K562 (cell line): Measurements from ENCODE around the gene AGAP1. TPM values are rescaled to one million over a fixed set of nuclear protein-coding genes. Genes with fewer than 3 reads are reported as not detected.
A peak's percentile ranks its signal among the peaks of the same experiment; 100 is the strongest.

Experiments used
- ATAC-seq: fragments of 200-7000 bp; cut with Tn5 transposase; 3 replicates; pipeline ENCODE4 v1.9.1; 2020; ENCODE audit warnings: moderate library complexity
- BruUV-seq: library from RNA; stranded (reverse); fragments of 400-500 nt; replicated peaks from 2 replicates; lab custom pipeline; 2021; lab: Mats Ljungman, UMichigan
- CTCF ChIA-PET: fragments of 300-600 bp; formaldehyde crosslinking; extraction: SDS; loops from one replicate; lab custom pipeline; 2021; ENCODE audit warnings: low intra/inter-chr PET ratio; lab: Yijun Ruan, JAX
- POLR2A ChIA-PET: fragments of 300-600, 350-650 bp; sonication (Branson Sonifier 250); formaldehyde crosslinking; extraction: SDS; loops from one replicate; lab custom pipeline; 2021; ENCODE audit warnings: antibody characterized with exemption, inconsistent platforms; lab: Yijun Ruan, JAX
- DNase-seq, 4 experiments: peaks; one replicate each; pipeline versions ENCODE4 v3.0.0 to v3.0.0-alpha.2; 2011 to 2018; ENCODE audit warnings: low spot score in 3 of 4, mixed read lengths in 3 of 4; ENCODE audit errors: extremely low read depth in 1 of 4
- FAIRE-seq: peaks from 2 replicates; lab custom pipeline; 2011; peaks lifted over from hg19 to GRCh38; lab: Jason Lieb, UNC
- H2AFZ ChIP-seq: 2 replicates; pipeline ENCODE4 v1.6.0; 2011; ENCODE audit warnings: low read depth, low read length, control low read depth, inconsistent platforms
- H3K27ac ChIP-seq: fragments of 200-600 bp; 3 replicates; pipeline ENCODE4 v1.8.0; 2011; ENCODE audit warnings: low read depth, mild to moderate bottlenecking, control low read depth, inconsistent platforms, low read length, moderate library complexity, mixed read lengths; ENCODE audit errors: extremely low read depth
- H3K27me3 ChIP-seq, 2 experiments: fragments of 300-600 bp in 1 of 2; 2 replicates in 1 of 2; 3 replicates in 1 of 2; pipeline versions ENCODE4 v1.6.0 to v1.8.0; 2011; ENCODE audit warnings: inconsistent platforms in 2 of 2, low read length in 2 of 2, mild to moderate bottlenecking in 1 of 2, mixed read lengths in 1 of 2, moderate library complexity in 1 of 2; ENCODE audit not compliant: control insufficient read depth in 2 of 2, insufficient read depth in 2 of 2
- H3K36me3 ChIP-seq: fragments of 300-600 bp; 3 replicates; pipeline ENCODE4 v1.8.0; 2011; ENCODE audit warnings: mild to moderate bottlenecking, low read length, inconsistent platforms; ENCODE audit not compliant: control insufficient read depth, insufficient read depth
- H3K4me1 ChIP-seq, 2 experiments: fragments of 200-600 bp in 1 of 2; replicated peaks in 1 of 2; 2 replicates in 1 of 2; 3 replicates in 1 of 2; pipeline versions ENCODE4 v1.5.1 to v1.8.0; 2011; ENCODE audit warnings: inconsistent platforms in 2 of 2, low read length in 2 of 2, mild to moderate bottlenecking in 1 of 2, mixed read lengths in 1 of 2, moderate library complexity in 1 of 2; ENCODE audit not compliant: control insufficient read depth in 2 of 2, insufficient read depth in 2 of 2
- H3K4me2 ChIP-seq: 2 replicates; pipeline ENCODE4 v1.6.1; 2011; ENCODE audit warnings: low read length, control low read depth, inconsistent platforms, mixed read lengths; ENCODE audit not compliant: insufficient read depth
- H3K4me3 ChIP-seq: fragments of 200-600 bp; sonication (generic), shearing (Covaris generic); 2 replicates; pipeline ENCODE4 v1.5.1; 2016; ENCODE audit warnings: control low read depth, inconsistent platforms
- H3K79me2 ChIP-seq: fragments of 200-600 bp; 3 replicates; pipeline ENCODE4 v1.8.0; 2011; ENCODE audit warnings: low read length, inconsistent platforms; ENCODE audit not compliant: control insufficient read depth, insufficient read depth
- H3K9ac ChIP-seq, 2 experiments: 2 replicates each; pipeline versions ENCODE4 v1.6.0 to v1.6.1; 2011; ENCODE audit warnings: low read depth in 2 of 2, low read length in 2 of 2, control low read depth in 1 of 2, inconsistent platforms in 1 of 2, mild to moderate bottlenecking in 1 of 2, mixed read lengths in 1 of 2; ENCODE audit not compliant: insufficient read depth in 1 of 2
- H3K9me1 ChIP-seq: one replicate; pipeline ENCODE4 v1.6.0; 2011; ENCODE audit warnings: inconsistent platforms, mild to moderate bottlenecking, low read length, moderate library complexity; ENCODE audit not compliant: control insufficient read depth, insufficient read depth
- H3K9me3 ChIP-seq: replicated peaks from 2 replicates; pipeline ENCODE4 v1.5.1; 2011; ENCODE audit warnings: low read depth, low read length, inconsistent platforms; ENCODE audit not compliant: control insufficient read depth, insufficient read depth
- H4K20me1 ChIP-seq: replicated peaks from 2 replicates; pipeline ENCODE4 v1.6.1; 2011; ENCODE audit warnings: low read length, inconsistent platforms, mixed read lengths; ENCODE audit not compliant: control insufficient read depth, insufficient read depth
- CBFA2T2 ChIP-seq: fragments of 450-650 bp; conservative IDR thresholded peaks from 2 replicates; pipeline ENCODE4 v1.6.1; 2017; ENCODE audit warnings: mild to moderate bottlenecking
- CBFA2T3 ChIP-seq: fragments of 450-650 bp; IDR thresholded peaks from 2 replicates; pipeline ENCODE4 v1.6.1; 2017
- EGR1 ChIP-seq: fragments of 450-650 bp; conservative IDR thresholded peaks from 2 replicates; pipeline ENCODE4 v1.6.1; 2017; ENCODE audit warnings: mild to moderate bottlenecking
- ZBTB7A ChIP-seq: IDR thresholded peaks from 2 replicates; pipeline ENCODE4 v1.6.1; 2011; ENCODE audit warnings: low read depth, mild to moderate bottlenecking, low read length, moderate library complexity, borderline replicate concordance; ENCODE audit not compliant: control insufficient read depth
- ZNF282 ChIP-seq: sonication (generic); formaldehyde crosslinking; IDR thresholded peaks from 2 replicates; pipeline ENCODE4 v1.8.1; 2023; ENCODE audit warnings: missing genetic modification reagents
- ZNF696 ChIP-seq: fragments of 250-450 bp; sonication (Bioruptor Pico); conservative IDR thresholded peaks from 2 replicates; pipeline ENCODE4 v1.4.0; 2020; ENCODE audit warnings: mild to moderate bottlenecking, moderate library complexity
- WGBS: fragments of 100-300 bp; shearing (Covaris generic); methylation state at CpG from one replicate; pipeline ENCODE4 v1.1.6; 2016; ENCODE audit warnings: low coverage, mixed read lengths; ENCODE audit not compliant: insufficient coverage; ENCODE audit errors: missing lambda C conversion rate; 5-methylcytosine and 5-hydroxymethylcytosine counted together
- in situ Hi-C: fragments of 300-500 bp; cut with MboI; formaldehyde crosslinking; loops from 4 replicates; pipeline ENCODE4 v1.15.0; 2018; ENCODE audit warnings: inconsistent platforms, mixed read lengths
- intact Hi-C: fragments of 100-400 bp; cut with micrococcal nuclease; formaldehyde crosslinking; loops from 2 replicates; pipeline ENCODE4 v1.14.2; 2022
- polyA plus RNA-seq, 8 experiments: library from polyadenylated mRNA; depleted of rRNA in 4 of 8; stranded (reverse) in 5 of 8; unstranded in 3 of 8; fragments of >200 nt; fragmentation: Nextera tagmentation in 2 of 8; fragmentation: Illumina TruSeq in 1 of 8; extraction: Ambion mirVana in 2 of 8; extraction: Trizol in 1 of 8; gene quantifications; 2 replicates each; pipeline versions ENCODE4 v1.2.1 to v1.2.3, GENCODE V29; 2011 to 2014; ENCODE audit warnings: inconsistent platforms in 1 of 8, missing spikeins in 1 of 8
- total RNA-seq, 7 experiments: library from RNA; depleted of rRNA in 6 of 7; stranded (reverse); fragments of >200 nt in 6 of 7; fragmentation: Illumina TruSeq in 2 of 7; extraction: Trizol in 2 of 7; gene quantifications; 2 replicates each; pipeline versions ENCODE4 v1.2.1 to v1.2.3, GENCODE V29; 2011 to 2021; ENCODE audit warnings: low replicate concordance in 1 of 7
- TF ChIP-seq, protein P1 (sequence below): fragments of 200-800 bp; sonication (Bioruptor generic); IDR thresholded peaks from 2 replicates; pipeline ENCODE4 v1.6.1; 2017; ENCODE audit warnings: missing genetic modification characterization, missing compliant biosample characterization
- TF ChIP-seq, protein P2 (sequence below): fragments of 450-650 bp; formaldehyde crosslinking; IDR thresholded peaks from 2 replicates; pipeline ENCODE4 v1.4.0; 2020; ENCODE audit warnings: mild to moderate bottlenecking, mixed read lengths

Gene AGAP1
- total and polyA plus RNA-seq, 9 of the 15 experiments (the other 6 are each of a cell fraction or from before 2014, with no cell fraction given) = 1.3 to 24.0 (median 10.6) TPM

DNA sequence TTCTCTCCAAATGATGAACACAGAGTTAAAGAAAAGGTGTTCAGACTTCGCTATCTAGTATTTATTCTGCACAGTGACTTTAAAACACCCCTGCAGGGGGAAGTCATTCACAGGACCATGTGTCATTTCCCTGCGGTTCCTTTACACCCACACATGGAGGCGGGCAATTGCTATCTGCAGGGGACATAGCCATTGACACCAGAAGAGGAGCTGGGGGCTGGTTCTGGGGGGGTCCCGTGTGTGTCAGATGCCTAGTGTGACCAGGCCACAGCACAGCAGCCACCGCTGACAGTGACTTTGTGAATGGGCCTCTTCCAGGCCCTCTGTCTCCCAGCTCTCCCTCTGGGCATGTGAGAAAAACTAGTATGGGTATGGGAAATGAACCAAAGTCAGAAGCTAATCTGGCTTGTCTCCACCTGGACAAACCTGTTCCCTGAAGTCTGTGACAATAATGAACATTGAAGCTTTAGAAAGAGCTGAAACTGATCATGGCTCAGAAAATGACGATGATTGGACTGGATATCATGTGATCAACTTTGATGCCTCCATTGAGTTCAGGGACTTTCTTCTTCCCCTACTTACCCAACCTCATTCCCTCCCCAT is 681.8 kb downstream of the AGAP1 start:
- H3K27me3 ChIP-seq = no peaks in the 10 kb centered on the region
- ATAC-seq (no peak), FAIRE-seq (peak; percentile 48), DNase-seq (peak; percentile 38 to 59 (median 50))
- H3K36me3 ChIP-seq = no peaks in the 10 kb centered on the region
- 32% methylated on average over 4 of the region's 6 CpGs for WGBS
- H3K9ac ChIP-seq = no peak overlapping the region
- peak overlapping the region; percentile 9; the same call in 1 of the 2 replicates for H2AFZ ChIP-seq
- ChIA-PET POLR2A (interaction anchor here (1.0 kb wide), 1 partner anchor 13 kb away, joined by 3 read pairs; no protein-coding TSS in a partner anchor), CTCF (no interaction called here)
- no peak overlapping the region for H3K4me3 ChIP-seq
- no peak overlapping the region for H3K27ac ChIP-seq
- intact Hi-C loops (no loop called here), in situ Hi-C loops (loop anchor here (5.0 kb wide), 1 partner anchor 398 kb away; no protein-coding TSS in a partner anchor)
- no peaks in the 10 kb centered on the region for H3K9me1 ChIP-seq
- BruUV-seq = no TSS peak
- H3K79me2 ChIP-seq = no peaks in the 10 kb centered on the region
- H3K9me3 ChIP-seq = no peaks in the 10 kb centered on the region
- TF ChIP-seq ZNF282 (CRISPR knock-in tag) (no peak), CBFA2T2 (0 out of 2 replicates have a peak, but pooled peaks have one; percentile 8), ZBTB7A (peak; percentile 33; the same call in 1 of the 2 replicates), EGR1 (peak; percentile 83), CBFA2T3 (peak; percentile 25), ZNF696 (CRISPR knock-in tag) (no peak)
- TF ChIP-seq, protein P1, sequence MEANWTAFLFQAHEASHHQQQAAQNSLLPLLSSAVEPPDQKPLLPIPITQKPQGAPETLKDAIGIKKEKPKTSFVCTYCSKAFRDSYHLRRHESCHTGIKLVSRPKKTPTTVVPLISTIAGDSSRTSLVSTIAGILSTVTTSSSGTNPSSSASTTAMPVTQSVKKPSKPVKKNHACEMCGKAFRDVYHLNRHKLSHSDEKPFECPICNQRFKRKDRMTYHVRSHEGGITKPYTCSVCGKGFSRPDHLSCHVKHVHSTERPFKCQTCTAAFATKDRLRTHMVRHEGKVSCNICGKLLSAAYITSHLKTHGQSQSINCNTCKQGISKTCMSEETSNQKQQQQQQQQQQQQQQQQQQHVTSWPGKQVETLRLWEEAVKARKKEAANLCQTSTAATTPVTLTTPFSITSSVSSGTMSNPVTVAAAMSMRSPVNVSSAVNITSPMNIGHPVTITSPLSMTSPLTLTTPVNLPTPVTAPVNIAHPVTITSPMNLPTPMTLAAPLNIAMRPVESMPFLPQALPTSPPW (CRISPR knock-in tag) = peak; percentile 53
- TF ChIP-seq, protein P2, sequence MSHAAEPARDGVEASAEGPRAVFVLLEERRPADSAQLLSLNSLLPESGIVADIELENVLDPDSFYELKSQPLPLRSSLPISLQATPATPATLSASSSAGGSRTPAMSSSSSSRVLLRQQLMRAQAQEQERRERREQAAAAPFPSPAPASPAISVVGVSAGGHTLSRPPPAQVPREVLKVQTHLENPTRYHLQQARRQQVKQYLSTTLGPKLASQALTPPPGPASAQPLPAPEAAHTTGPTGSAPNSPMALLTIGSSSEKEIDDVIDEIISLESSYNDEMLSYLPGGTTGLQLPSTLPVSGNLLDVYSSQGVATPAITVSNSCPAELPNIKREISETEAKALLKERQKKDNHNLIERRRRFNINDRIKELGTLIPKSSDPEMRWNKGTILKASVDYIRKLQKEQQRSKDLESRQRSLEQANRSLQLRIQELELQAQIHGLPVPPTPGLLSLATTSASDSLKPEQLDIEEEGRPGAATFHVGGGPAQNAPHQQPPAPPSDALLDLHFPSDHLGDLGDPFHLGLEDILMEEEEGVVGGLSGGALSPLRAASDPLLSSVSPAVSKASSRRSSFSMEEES = peak; percentile 42; the same call in 1 of the 2 replicates
- peaks cover 2 to 20% of the 10 kb centered on the region in 2 experiments; a peak in 4 of 5 replicates for H3K4me1 ChIP-seq
- no peak overlapping the region for H3K4me2 ChIP-seq
- H4K20me1 ChIP-seq = no peaks in the 10 kb centered on the region
